ENCODE results near the gene PPOX.
A peak's percentile ranks its signal among the peaks of the same experiment; 100 is the strongest.

The PPOX gene

DNA sequence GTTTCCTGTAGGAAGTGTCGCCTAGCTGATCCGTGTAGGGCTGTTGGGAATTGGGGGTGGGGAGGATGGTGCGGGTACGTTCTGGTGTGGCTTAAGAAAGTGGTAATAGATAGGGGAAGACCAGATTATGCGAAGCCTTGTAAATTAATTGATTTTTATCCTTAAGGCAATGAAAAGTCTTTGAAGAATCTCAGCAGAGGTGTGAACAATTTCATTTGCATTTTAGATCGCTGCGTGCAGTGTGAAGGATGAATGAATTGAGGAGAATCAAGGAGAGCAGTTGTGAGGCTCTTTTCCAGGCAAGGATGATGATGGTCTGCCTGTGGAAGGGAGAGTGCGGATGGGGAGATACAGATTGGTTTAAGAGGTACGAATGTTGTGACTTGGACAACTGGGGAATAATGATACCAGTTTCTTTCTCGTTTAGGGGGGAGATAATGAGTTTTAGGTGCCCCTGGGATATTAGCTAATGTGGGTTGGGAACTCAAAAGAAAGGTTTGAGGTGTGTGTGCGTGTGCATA lies 32.9 kb upstream of the PPOX start:
- peak overlapping the region; percentile 64 for H3K27ac ChIP-seq (ENCODE audit: low read depth, low read length)
- TF ChIP-seq, protein P1, sequence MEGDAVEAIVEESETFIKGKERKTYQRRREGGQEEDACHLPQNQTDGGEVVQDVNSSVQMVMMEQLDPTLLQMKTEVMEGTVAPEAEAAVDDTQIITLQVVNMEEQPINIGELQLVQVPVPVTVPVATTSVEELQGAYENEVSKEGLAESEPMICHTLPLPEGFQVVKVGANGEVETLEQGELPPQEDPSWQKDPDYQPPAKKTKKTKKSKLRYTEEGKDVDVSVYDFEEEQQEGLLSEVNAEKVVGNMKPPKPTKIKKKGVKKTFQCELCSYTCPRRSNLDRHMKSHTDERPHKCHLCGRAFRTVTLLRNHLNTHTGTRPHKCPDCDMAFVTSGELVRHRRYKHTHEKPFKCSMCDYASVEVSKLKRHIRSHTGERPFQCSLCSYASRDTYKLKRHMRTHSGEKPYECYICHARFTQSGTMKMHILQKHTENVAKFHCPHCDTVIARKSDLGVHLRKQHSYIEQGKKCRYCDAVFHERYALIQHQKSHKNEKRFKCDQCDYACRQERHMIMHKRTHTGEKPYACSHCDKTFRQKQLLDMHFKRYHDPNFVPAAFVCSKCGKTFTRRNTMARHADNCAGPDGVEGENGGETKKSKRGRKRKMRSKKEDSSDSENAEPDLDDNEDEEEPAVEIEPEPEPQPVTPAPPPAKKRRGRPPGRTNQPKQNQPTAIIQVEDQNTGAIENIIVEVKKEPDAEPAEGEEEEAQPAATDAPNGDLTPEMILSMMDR (IDR thresholded peaks at IDR 0.05; ENCODE audit: insufficient read depth, low read length, poor library complexity, severe bottlenecking): no peak
- TF ChIP-seq EZH2phosphoT487 (conservative IDR thresholded peaks at IDR 0.05; ENCODE audit: low read length): no peak
- peak overlapping the region; percentile 92 for H3K4me2 ChIP-seq (ENCODE audit: low read depth, low read length, poor library complexity, severe bottlenecking)
- H3K9ac ChIP-seq (ENCODE audit: low read length): peak overlapping the region; percentile 83
- H3K79me2 ChIP-seq (ENCODE audit: insufficient read depth, low read length): peaks cover 19% of the 10 kb centered on the region
- no peaks in the 10 kb centered on the region for H3K9me2 ChIP-seq (replicated peaks; ENCODE audit: insufficient read depth, low read length)
- H2AFZ ChIP-seq (ENCODE audit: low read depth, low read length, severe bottlenecking): peak overlapping the region; percentile 90
- H3F3A ChIP-seq (ENCODE audit: insufficient read depth): peaks cover 25% of the 10 kb centered on the region
- H3K4me3 ChIP-seq (ENCODE audit: insufficient read depth, low read length, poor library complexity, severe bottlenecking): peak overlapping the region; percentile 92
- H4K20me1 ChIP-seq (ENCODE audit: low read depth, low read length): no peaks in the 10 kb centered on the region
- no peaks in the 10 kb centered on the region for H3K36me3 ChIP-seq (ENCODE audit: low read length)
- H3K27me3 ChIP-seq (ENCODE audit: low read length): no peaks in the 10 kb centered on the region
- H3K9me3 ChIP-seq (ENCODE audit: insufficient read depth, low read length): no peaks in the 10 kb centered on the region

DNA sequence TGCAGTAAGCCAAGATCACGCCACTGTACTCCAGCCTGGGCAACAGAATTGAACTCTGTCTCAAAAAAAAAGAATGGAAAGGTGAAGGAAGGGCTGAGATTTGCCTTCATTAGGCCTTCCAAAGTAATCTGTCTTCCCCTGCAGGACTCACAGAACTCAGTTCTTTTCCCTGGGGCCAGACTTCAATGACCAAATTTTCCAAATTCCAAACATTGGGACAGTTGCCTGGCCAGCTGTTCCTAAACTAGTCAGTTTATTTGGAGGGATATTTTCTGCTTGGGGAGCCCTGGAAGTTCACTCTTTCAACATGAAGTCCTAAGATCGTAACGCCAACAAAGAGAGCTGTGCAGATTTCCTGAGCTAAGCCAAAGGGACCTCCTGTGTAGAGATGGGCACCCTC lies 28.3 kb upstream of the PPOX start:
- no peak overlapping the region for H3K4me3 ChIP-seq (ENCODE audit: insufficient read depth, low read length, poor library complexity, severe bottlenecking)
- no peaks in the 10 kb centered on the region for H4K20me1 ChIP-seq (ENCODE audit: low read depth, low read length)
- H2AFZ ChIP-seq (ENCODE audit: low read depth, low read length, severe bottlenecking): no peak overlapping the region
- H3K79me2 ChIP-seq (ENCODE audit: insufficient read depth, low read length): peaks cover 10% of the 10 kb centered on the region
- TF ChIP-seq EZH2phosphoT487 (conservative IDR thresholded peaks at IDR 0.05; ENCODE audit: low read length): no peak
- TF ChIP-seq, protein P1 (IDR thresholded peaks at IDR 0.05; ENCODE audit: insufficient read depth, low read length, poor library complexity, severe bottlenecking): no peak
- no peaks in the 10 kb centered on the region for H3K27me3 ChIP-seq (ENCODE audit: low read length)
- H3K36me3 ChIP-seq (ENCODE audit: low read length): no peaks in the 10 kb centered on the region
- no peaks in the 10 kb centered on the region for H3K9me2 ChIP-seq (replicated peaks; ENCODE audit: insufficient read depth, low read length)
- no peaks in the 10 kb centered on the region for H3K9me3 ChIP-seq (ENCODE audit: insufficient read depth, low read length)
- no peak overlapping the region for H3K4me2 ChIP-seq (ENCODE audit: low read depth, low read length, poor library complexity, severe bottlenecking)
- no peak overlapping the region for H3K9ac ChIP-seq (ENCODE audit: low read length)
- H3K27ac ChIP-seq (ENCODE audit: low read depth, low read length): no peak overlapping the region
- peaks cover 12% of the 10 kb centered on the region for H3F3A ChIP-seq (ENCODE audit: insufficient read depth)

DNA sequence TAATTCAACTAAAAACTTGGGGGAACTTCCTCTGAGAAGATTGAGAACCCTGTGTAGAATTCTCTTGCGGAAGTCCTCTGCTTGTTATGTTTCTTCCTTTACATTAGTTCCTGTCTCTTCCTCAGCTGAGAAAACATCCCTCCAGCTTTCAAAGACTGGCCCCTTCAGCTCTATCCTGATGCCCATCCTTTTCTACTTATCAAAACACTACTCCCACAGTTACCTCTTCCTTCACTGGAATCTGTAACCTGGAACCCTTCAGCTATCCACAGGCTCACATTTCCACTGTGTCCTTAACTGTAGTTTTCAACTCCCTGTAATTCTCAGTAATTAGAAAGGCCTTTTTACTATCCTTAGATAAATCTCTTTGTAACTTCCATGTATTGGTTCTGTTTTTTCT lies 27.8 kb upstream of the PPOX start:
- Histone ChIP-seq H4K20me1 (ENCODE audit: low read depth, low read length) (no peaks in the 10 kb centered on the region), H3K27ac (ENCODE audit: low read depth, low read length) (no peak overlapping the region), H3K79me2 (ENCODE audit: insufficient read depth, low read length) (peaks cover 6% of the 10 kb centered on the region), H3K4me3 (ENCODE audit: insufficient read depth, low read length, poor library complexity, severe bottlenecking) (no peak overlapping the region), H3K9me3 (ENCODE audit: insufficient read depth, low read length) (no peaks in the 10 kb centered on the region), H3K36me3 (ENCODE audit: low read length) (no peaks in the 10 kb centered on the region), H3K4me2 (ENCODE audit: low read depth, low read length, poor library complexity, severe bottlenecking) (no peak overlapping the region), H3K27me3 (ENCODE audit: low read length) (no peaks in the 10 kb centered on the region), H3K9me2 (replicated peaks; ENCODE audit: insufficient read depth, low read length) (no peaks in the 10 kb centered on the region), H3F3A (ENCODE audit: insufficient read depth) (peaks cover 12% of the 10 kb centered on the region), H2AFZ (ENCODE audit: low read depth, low read length, severe bottlenecking) (no peak overlapping the region), H3K9ac (ENCODE audit: low read length) (no peak overlapping the region)
- TF ChIP-seq, protein P1 (IDR thresholded peaks at IDR 0.05; ENCODE audit: insufficient read depth, low read length, poor library complexity, severe bottlenecking): no peak
- TF ChIP-seq EZH2phosphoT487 (conservative IDR thresholded peaks at IDR 0.05; ENCODE audit: low read length): no peak
